Kasumi-1 (cell line): ENCODE results near the gene HEBP1.

ENCODE experiments used
- DNase-seq, 2 experiments: peaks; one replicate each; lab custom pipeline; 2025; lab: John Stamatoyannopoulos, UW

Gene HEBP1

DNA sequence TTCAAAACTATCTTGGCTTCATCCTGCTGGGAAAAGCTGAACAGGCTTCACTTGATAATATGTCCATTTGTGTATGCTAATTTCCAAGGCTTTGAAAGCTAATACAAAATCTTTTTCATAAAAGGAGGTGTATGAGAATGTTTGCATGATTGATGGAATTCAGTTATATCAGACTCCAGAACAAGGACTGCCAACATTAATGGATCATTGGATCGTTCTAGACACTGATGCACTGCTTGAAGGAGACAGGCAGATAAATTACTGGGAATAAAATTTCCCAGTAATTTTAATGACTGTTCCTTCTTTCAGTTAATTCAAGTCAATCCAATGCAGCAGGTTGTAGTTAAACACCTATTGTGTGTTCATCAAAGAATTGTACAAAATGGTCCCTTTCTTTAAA lies 48.6 kb downstream of the HEBP1 start:
- DNase-seq: no peak

DNA sequence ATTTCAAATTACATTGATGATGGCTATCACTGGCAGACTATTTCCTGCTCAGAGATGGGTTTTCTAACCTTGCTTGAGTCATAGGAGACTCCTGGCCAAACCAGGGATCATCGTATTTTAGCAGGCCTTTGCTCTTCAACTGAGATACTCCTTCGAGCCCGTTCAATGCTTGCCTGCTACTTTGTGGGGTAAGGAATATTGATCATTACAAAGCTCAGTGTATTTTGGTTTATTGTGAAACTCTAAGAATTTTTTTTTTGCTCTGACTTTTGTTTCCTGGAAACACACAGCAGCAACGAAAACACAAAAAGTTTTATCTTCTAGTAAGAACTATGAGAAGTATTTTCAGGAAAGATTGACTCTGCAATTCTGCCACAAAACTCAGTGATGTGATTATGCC lies 52.2 kb downstream of the HEBP1 start:
- no peak for DNase-seq

- no peak for DNase-seq
These were observed 53.2 kb downstream of the HEBP1 start for GRCh38 chr12:12946686-12947355.

DNA sequence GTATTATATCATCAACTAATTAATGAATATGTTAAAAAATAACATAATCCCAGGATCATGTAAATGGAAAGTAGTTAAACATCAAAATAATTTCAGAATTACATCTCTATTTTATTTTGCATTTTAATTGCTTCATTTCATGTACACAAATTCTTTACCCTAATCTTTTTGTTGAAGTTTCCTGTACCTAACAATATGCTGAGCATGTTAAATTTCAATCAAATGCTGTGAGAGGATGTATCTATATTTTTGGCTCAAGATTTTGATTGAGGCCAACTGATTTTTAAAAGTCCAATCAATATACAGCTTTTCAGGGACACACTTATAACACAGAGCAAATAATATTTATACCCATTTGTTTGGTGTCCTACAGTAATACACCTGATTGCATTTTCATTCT lies 54.5 kb downstream of the HEBP1 start:
- no peak for DNase-seq

DNA sequence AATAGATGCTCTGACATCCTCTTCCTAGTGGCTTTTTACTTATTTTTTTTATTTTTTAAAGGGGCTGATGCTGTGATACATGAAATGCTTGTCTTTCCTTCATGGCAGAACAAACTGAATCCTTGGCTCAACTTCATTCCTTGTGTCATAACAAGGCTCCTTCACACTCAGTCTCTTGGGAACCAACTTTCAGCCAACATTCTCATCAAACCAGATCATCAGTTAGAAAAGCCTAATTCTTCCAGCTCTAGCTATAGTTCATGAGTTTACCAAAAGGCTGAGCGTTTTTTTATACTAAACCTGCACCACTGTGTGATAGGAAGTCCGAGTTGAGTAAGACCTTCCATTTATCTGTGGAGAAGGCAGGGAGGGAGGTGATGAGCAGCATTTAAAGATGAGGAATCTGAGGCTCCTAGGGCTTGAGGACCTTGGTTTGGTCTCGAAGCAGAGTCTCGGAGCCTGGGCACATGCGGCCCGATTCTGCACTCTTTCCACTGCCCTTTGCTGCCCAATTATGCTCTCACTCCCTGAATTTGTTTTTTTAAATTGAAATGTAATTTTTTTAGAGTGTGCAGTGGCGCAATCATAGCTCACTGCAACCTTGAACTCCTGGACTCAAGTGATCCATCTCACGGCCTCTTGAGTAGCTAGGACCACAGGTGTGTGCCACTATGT lies 56.3 kb downstream of the HEBP1 start:
- no peak for DNase-seq

- DNase-seq: no peak
These were observed 58.4 kb downstream of the HEBP1 start for GRCh38 chr12:12941450-12942350.

- no peak for DNase-seq
These were observed 60.2 kb downstream of the HEBP1 start for GRCh38 chr12:12939888-12940287.

DNA sequence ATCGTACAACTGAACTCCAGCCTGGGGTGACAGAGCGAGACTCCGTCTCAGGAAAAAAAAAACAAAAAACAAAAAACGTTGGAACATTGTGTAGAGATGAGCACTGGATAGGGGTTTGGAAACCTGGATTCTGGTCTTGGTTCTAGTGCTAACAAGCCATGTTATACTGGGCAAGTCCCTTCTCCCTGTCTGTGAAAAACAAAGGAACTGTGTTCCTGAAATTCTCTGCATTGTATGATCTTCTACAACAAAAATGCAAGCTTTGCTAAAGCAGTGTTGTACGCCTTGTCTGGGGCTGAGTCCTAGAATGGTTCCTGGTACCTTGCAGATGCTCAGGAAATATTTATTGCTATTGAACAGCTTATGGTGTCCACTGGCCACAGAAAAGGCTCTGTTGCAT lies 61.5 kb downstream of the HEBP1 start:
- no peak for DNase-seq

- DNase-seq: no peak
These were observed 63.0 kb downstream of the HEBP1 start for GRCh38 chr12:12936983-12937491.

- no peak for DNase-seq
These were observed 65.5 kb downstream of the HEBP1 start for GRCh38 chr12:12934556-12934955.

- no peak for DNase-seq
These were observed 66.3 kb downstream of the HEBP1 start for GRCh38 chr12:12933742-12934141.

GRCh38 chr12:12930633-12931219 lies 69.3 kb downstream of the HEBP1 start:
- DNase-seq: no peak

DNA sequence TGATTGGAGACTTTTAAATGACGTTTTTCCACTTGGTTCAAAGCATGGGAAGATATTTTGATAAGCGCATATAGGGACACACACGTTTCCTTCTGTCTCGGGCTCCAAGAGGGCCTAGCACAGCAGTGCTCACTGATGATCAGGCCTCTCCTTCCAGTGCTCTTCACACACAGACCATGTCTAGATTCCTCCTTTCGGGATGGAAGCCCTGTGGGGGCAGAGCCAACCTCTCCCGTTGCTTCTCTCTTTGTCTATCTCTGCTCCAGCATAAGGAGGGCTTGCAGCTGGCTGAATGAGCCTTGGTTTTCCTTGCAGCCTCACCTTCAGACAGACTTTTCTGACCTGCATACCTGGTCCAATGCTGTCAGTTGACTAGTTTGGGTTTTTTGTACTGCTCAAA lies 70.4 kb downstream of the HEBP1 start:
- DNase-seq: no peak

DNA sequence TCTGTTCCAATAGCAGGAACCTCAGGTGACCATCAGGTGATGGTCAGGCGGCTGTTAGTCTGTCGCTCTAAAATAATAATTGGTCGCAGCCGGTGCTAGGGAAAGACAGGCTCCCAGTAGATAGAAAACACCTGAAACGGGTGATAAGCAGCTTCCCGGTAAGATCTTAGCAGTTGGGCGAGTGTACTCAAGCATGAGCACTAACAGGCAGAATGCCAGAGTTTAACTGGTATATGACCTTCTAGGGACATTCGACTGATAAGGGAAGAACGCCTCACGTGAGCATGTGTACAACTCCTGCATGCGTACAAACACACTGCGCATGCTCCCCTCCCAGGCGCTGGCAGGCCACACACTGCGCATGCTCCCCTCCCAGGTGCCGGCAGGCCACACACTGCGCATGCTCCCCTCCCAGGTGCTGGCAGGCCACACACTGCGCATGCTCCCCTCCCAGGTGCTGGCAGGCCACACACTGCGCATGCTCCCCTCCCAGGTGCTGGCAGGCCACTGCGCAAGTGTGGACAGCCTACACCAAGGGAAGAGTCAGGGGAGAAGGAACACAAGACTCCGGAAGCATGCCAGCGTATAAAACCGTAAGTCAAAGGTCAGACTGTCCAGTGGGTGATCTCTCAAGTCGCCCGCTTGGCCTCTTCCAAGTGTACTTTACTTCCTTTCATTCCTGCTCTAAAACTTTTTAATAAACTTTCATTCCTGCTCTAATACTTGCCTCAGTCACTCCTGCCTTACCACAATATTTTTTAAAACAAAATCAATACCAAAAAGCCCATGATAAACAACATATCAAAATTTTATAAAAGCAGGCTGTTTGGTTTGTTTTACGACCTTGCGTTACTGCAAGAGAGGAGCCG lies 72.6 kb downstream of the HEBP1 start:
- DNase-seq: no peak

DNA sequence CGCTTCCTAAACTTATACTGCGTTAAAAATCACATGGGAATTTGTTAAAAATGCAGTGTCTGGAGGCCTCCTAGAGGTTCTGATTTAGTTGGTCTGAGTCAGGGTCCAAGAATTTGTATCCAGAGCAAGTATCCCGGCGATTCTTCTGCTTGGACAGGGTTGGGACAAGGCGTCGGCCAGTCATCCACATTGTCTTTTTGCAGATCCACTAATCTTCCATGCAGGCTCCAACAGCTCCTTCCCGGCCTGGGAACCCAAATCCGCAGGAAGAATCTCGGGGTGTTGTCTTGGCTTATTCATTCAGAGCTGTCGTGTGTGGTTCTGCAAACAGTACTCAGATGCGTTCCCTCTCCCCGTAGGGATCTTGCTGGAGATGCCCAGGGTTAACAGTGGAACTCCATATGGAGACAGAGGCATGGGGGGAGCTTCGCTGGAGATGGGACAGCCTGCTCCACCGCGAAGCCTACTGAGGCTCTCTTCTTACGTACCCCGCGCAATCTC lies 73.4 kb downstream of the HEBP1 start:
- no peak for DNase-seq

DNA sequence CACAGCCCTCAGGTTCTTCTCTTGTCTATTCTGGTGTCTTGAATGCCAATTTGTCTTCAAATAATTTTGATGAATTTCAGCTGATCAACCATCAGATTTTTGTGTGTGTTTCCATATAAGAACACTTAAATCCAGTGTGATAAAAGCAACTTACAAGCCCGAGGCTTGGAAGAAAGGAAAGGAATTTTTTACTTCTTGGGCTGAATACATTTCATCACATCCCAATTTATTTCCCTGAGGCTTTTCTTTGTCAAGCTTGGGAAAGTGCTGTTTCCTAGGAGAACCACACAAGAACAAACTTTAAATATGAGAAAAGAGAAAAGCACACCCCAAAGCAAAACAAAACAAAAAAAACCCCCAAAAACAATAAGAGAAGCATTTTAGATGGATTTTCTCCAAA lies 74.7 kb downstream of the HEBP1 start:
- no peak for DNase-seq
